Left lung (tissue), 10 donors: ENCODE data around the gene PDCL2. TPM values are rescaled to one million over a fixed set of nuclear protein-coding genes. Genes with fewer than 3 reads are reported as not detected.
A peak's percentile ranks its signal among the peaks of the same experiment; 100 is the strongest.
"Not testable (repeated sequence)": the region's sequence is repeated elsewhere in the genome, so short reads cannot be mapped to it uniquely, and the experiment has no call there.

ENCODE experiments used
- ATAC-seq: fragments of 200-7000 bp; cut with Tn5 transposase; one replicate; pipeline ENCODE4 v1.9.1; 2020; ENCODE audit warnings: moderate library complexity
- DNase-seq, 4 donors: peaks; one replicate each; pipeline ENCODE4 v3.0.0-alpha.2; 2013 to 2020
- H3K27ac ChIP-seq, 2 donors: fragments of 200-600 bp; sonication (generic) in 1 of 2; one replicate each; pipeline versions ENCODE4 v1.5.0 to v1.8.0; 2020 to 2021
- H3K27me3 ChIP-seq, 2 donors: fragments of 200-600 bp; sonication (generic) in 1 of 2; one replicate each; pipeline versions ENCODE4 v1.5.0 to v1.8.0; 2020 to 2021
- H3K36me3 ChIP-seq, 2 donors: fragments of 200-600 bp; sonication (generic) in 1 of 2; one replicate each; pipeline versions ENCODE4 v1.5.0 to v1.8.0; 2020 to 2021
- H3K4me1 ChIP-seq, 2 donors: fragments of 200-600 bp; one replicate each; pipeline ENCODE4 v1.8.0; 2021
- H3K4me3 ChIP-seq, 2 donors: fragments of 200-600 bp; sonication (generic) in 1 of 2; one replicate each; pipeline versions ENCODE4 v1.5.0 to v1.8.0; 2020 to 2021; ENCODE audit warnings: mild to moderate bottlenecking in 1 of 2
- H3K9me3 ChIP-seq, 2 donors: fragments of 200-600 bp; sonication (generic) in 1 of 2; one replicate each; pipeline versions ENCODE4 v1.5.0 to v1.8.0; 2020 to 2021
- intact Hi-C, 2 donors: fragments of 100-400 bp; cut with DNase I; formaldehyde crosslinking; loops; one replicate each; pipeline versions ENCODE4 v1.11.2 to v1.14.2; 2022
- polyA plus RNA-seq, 6 donors: library from polyadenylated mRNA; unstranded; fragments of 120-200 nt; gene quantifications; one replicate each; pipeline ENCODE4 v1.2.1, GENCODE V29; 2013; ENCODE audit not compliant: insufficient read length in 6 of 6
- total RNA-seq, 2 donors: library from RNA; stranded (reverse); fragmentation: NEBNext Ultra II Directional; extraction: Animal tissue kit (Norgen Biotek cat#: 25700); gene quantifications; one replicate each; pipeline ENCODE4 v1.2.1, GENCODE V29; 2021
- TF ChIP-seq, protein P1 (sequence below), 2 donors: fragments of 200-600 bp; sonication (generic) in 1 of 2; IDR thresholded peaks; one replicate each; pipeline versions ENCODE4 v1.5.0 to v1.8.0; 2021; ENCODE audit warnings: antibody characterized with exemption in 2 of 2
- donor health status: DM: no; HTN: yes; CAD: no.
- donor health status: DM: no; HTN: no; CAD: no.

Gene PDCL2
- total and polyA plus RNA-seq, 8 donors, result 0.53 TPM; not detected in 7

GRCh38 chr4:55635282-55635681 is 43.2 kb upstream of the PDCL2 start:
- ATAC-seq (peak; percentile 38), DNase-seq (no peak)
- no peak overlapping the region for H3K27ac ChIP-seq
- H3K9me3 ChIP-seq, result no peaks in the 10 kb centered on the region
- TF ChIP-seq, protein P1, sequence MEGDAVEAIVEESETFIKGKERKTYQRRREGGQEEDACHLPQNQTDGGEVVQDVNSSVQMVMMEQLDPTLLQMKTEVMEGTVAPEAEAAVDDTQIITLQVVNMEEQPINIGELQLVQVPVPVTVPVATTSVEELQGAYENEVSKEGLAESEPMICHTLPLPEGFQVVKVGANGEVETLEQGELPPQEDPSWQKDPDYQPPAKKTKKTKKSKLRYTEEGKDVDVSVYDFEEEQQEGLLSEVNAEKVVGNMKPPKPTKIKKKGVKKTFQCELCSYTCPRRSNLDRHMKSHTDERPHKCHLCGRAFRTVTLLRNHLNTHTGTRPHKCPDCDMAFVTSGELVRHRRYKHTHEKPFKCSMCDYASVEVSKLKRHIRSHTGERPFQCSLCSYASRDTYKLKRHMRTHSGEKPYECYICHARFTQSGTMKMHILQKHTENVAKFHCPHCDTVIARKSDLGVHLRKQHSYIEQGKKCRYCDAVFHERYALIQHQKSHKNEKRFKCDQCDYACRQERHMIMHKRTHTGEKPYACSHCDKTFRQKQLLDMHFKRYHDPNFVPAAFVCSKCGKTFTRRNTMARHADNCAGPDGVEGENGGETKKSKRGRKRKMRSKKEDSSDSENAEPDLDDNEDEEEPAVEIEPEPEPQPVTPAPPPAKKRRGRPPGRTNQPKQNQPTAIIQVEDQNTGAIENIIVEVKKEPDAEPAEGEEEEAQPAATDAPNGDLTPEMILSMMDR (IDR thresholded peaks at IDR 0.05), result no peak
- H3K4me1 ChIP-seq, result peaks cover 2 to 18% of the 10 kb centered on the region in 2 donors
- intact Hi-C loops, result no loop called here
- no peak overlapping the region for H3K4me3 ChIP-seq
- no peaks in the 10 kb centered on the region for H3K36me3 ChIP-seq
- H3K27me3 ChIP-seq, result peaks cover 37 to 61% of the 10 kb centered on the region in 2 donors

DNA sequence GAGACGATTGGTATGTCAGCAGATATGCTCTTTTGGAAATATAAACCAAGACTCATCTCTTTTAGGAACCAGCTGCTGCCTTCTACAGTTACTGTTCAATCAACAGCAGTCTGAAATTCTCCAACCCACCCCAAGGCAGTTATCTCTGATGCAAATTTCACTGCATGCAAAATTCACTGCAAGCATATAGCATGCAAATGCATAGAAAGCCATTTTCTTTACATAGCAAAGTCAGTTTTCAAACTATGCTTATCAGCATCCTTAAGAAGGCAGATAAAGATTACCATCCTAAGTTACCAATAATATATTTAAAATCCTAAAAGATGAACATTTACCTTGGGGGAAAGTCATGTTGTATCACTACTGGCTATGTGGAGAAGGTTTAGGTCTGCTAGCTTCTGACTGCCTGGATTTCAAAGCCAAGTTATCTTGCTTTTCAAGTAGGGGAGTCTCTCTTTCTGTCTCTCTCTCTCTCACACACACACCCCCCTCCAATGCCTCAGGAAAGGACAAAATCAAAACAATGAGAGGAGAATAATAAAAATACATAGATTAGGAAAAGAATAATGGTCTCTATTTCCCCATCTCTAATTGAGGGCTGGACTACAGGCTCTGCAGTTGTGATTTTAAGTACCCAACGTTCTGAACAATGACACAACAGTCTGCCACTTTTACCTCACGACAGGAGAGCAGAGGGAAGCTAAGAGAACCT is 42.5 kb upstream of the PDCL2 start:
- ATAC-seq (no peak), DNase-seq (no peak)
- H3K27ac ChIP-seq, result no peak overlapping the region
- H3K4me3 ChIP-seq, result no peak overlapping the region
- H3K9me3 ChIP-seq, result no peaks in the 10 kb centered on the region
- TF ChIP-seq, protein P1 (IDR thresholded peaks at IDR 0.05), result no peak
- intact Hi-C loops, result no loop called here
- H3K27me3 ChIP-seq, result peaks cover 37 to 61% of the 10 kb centered on the region in 2 donors
- peaks cover 2 to 18% of the 10 kb centered on the region in 2 donors for H3K4me1 ChIP-seq
- no peaks in the 10 kb centered on the region for H3K36me3 ChIP-seq

GRCh38 chr4:55633903-55634302 is 41.9 kb upstream of the PDCL2 start:
- H3K4me3 ChIP-seq, result no peak overlapping the region
- intact Hi-C loops, result no loop called here
- H3K9me3 ChIP-seq, result no peaks in the 10 kb centered on the region
- ATAC-seq, result no peak
- DNase-seq, result no peak
- TF ChIP-seq, protein P1 (IDR thresholded peaks at IDR 0.05), result no peak
- H3K27ac ChIP-seq, result no peak overlapping the region
- peaks cover 37 to 61% of the 10 kb centered on the region in 2 donors for H3K27me3 ChIP-seq
- peaks cover 2 to 18% of the 10 kb centered on the region in 2 donors for H3K4me1 ChIP-seq
- H3K36me3 ChIP-seq, result no peaks in the 10 kb centered on the region

GRCh38 chr4:55625835-55626234 is 33.8 kb upstream of the PDCL2 start:
- intact Hi-C loops, result no loop called here
- ATAC-seq (no peak), DNase-seq (no peak)
- no peak overlapping the region for H3K4me3 ChIP-seq
- TF ChIP-seq, protein P1 (IDR thresholded peaks at IDR 0.05), result no peak
- H3K36me3 ChIP-seq, result no peaks in the 10 kb centered on the region
- no peaks in the 10 kb centered on the region for H3K27me3 ChIP-seq
- H3K27ac ChIP-seq, result no peak overlapping the region
- no peaks in the 10 kb centered on the region for H3K4me1 ChIP-seq
- H3K9me3 ChIP-seq, result no peaks in the 10 kb centered on the region

GRCh38 chr4:55624063-55624462 is 32.0 kb upstream of the PDCL2 start:
- H3K27me3 ChIP-seq, H3K4me1 ChIP-seq, H3K9me3 ChIP-seq, DNase-seq, ATAC-seq, H3K36me3 ChIP-seq, H3K27ac ChIP-seq, H3K4me3 ChIP-seq, intact Hi-C loops: not testable (repeated sequence)
